Measurements from ENCODE around the gene DRD4.

- TF ChIP-seq CTCF (conservative IDR thresholded peaks at IDR 0.05; ENCODE audit: low read depth, low read length): no peak
- TF ChIP-seq EZH2 (IDR thresholded peaks at IDR 0.05; ENCODE audit: low read length, unreplicated experiment): no peak
- no peak for TF ChIP-seq EZH2phosphoT487 (IDR thresholded peaks at IDR 0.05; ENCODE audit: borderline replicate concordance, low read length)
Measured at GRCh38 chr11:608791-609251, 28.2 kb upstream of the DRD4 start.
